Measurements from ENCODE around the gene D2HGDH. TPM values are rescaled to one million over a fixed set of nuclear protein-coding genes. Genes with fewer than 3 reads are reported as not detected.

The D2HGDH gene
- total and polyA plus RNA-seq, 2 of the 8 experiments (the other 6 are each of a cell fraction or from before 2014, with no cell fraction given): 3.4 to 8.1 TPM

- TF ChIP-seq RXRA (IDR thresholded peaks at IDR 0.05; ENCODE audit: insufficient read depth, low read depth, low read length): no peak
- peak in 1 of 3 experiments; percentile 19; a peak in 1 of 4 replicates for TF ChIP-seq CTCF (IDR thresholded peaks at IDR 0.05; ENCODE audit: control extremely low read depth in 1 of 3, insufficient read depth in 1 of 3, low read depth in 1 of 3, low read length in 3 of 3)
- peak; percentile 39 to 54; a peak in 3 of 4 replicates for TF ChIP-seq RAD21 (IDR thresholded peaks at IDR 0.05 in 1 of 2, conservative IDR thresholded peaks at IDR 0.05 in 1 of 2; ENCODE audit: low read depth in 2 of 2, low read length in 2 of 2)
- ChIA-PET CTCF (ENCODE audit: partially characterized antibody) (interaction anchor here (0.8 to 2.0 kb wide), 5 partner anchors 8 to 114 kb away, joined by 3 to 11 read pairs (median 5); partner anchors contain the start of gene D2HGDH), POLR2A (ENCODE audit: partially characterized antibody) (interaction anchor here (1.0 to 1.1 kb wide), 2 partner anchors 12 to 63 kb away, joined by 3 to 5 read pairs; partner anchors contain the start of genes GAL3ST2 and ING5)
- H2AFZ ChIP-seq (ENCODE audit: low read length): no peak overlapping the region
- no peak overlapping the region for H3K4me3 ChIP-seq (ENCODE audit: extremely low read depth in 1 of 4, insufficient read depth in 2 of 4, low read depth in 3 of 4, low read length in 4 of 4)
- H3K36me3 ChIP-seq (ENCODE audit: control insufficient read depth in 2 of 4, insufficient read depth in 4 of 4, low read length in 3 of 4): no peaks in the 10 kb centered on the region
- no peak overlapping the region; the same call in 1 of the 2 replicates for H2BK15ac ChIP-seq (ENCODE audit: low read length)
- no peak overlapping the region for H3K56ac ChIP-seq (replicated peaks; ENCODE audit: insufficient read length, low read depth, low read length)
- no peak overlapping the region for H3K14ac ChIP-seq (ENCODE audit: insufficient read length)
- no peak overlapping the region for H4K5ac ChIP-seq (ENCODE audit: insufficient read length, low read depth, low read length)
- peaks cover 0 to 2% of the 10 kb centered on the region in 2 experiments for H4K20me1 ChIP-seq (replicated peaks in 1 of 2; ENCODE audit: control insufficient read depth in 1 of 2, insufficient read depth in 2 of 2, low read length in 2 of 2)
- no peak overlapping the region for H4K91ac ChIP-seq (replicated peaks; ENCODE audit: insufficient read length, low read length)
- DNase-seq (ENCODE audit: low read depth in 1 of 2, low spot score in 2 of 2) (peak in 1 of 2 experiments; percentile 57), FAIRE-seq (no peak)
- no peak overlapping the region for H2BK12ac ChIP-seq (ENCODE audit: low read depth, low read length)
- no peak overlapping the region for H3K23ac ChIP-seq (ENCODE audit: insufficient read length)
- H2BK20ac ChIP-seq (ENCODE audit: low read length): no peak overlapping the region
- H3K18ac ChIP-seq (ENCODE audit: extremely low read depth, low read length): peak overlapping the region; percentile 75
- no peaks in the 10 kb centered on the region; the same call in 1 of the 2 replicates for H3K79me1 ChIP-seq (ENCODE audit: low read depth, low read length)
- no peaks in the 10 kb centered on the region for H3K79me2 ChIP-seq (ENCODE audit: control insufficient read depth in 1 of 2, insufficient read depth in 2 of 2, low read length in 2 of 2)
- H2BK120ac ChIP-seq (replicated peaks; ENCODE audit: low read depth, low read length): no peak overlapping the region
- peak overlapping the region; percentile 11; the same call in 1 of the 2 replicates for H4K8ac ChIP-seq (ENCODE audit: extremely low read depth, insufficient read depth, low read length)
- H3K4me1 ChIP-seq (replicated peaks in 1 of 4; ENCODE audit: control insufficient read depth in 3 of 4, insufficient read depth in 4 of 4, low read length in 3 of 4): peaks cover 0 to 9% (median 2%) of the 10 kb centered on the region in 4 experiments; a peak in 3 of 7 replicates
- no peaks in the 10 kb centered on the region for H3K27me3 ChIP-seq (replicated peaks in 1 of 4; ENCODE audit: control insufficient read depth in 3 of 4, extremely low read depth in 1 of 4, insufficient read depth in 3 of 4, low read length in 3 of 4)
- H3K4ac ChIP-seq (replicated peaks; ENCODE audit: insufficient read length, low read depth, low read length): no peak overlapping the region
- no peak overlapping the region; a peak in 1 of 4 replicates for H3K4me2 ChIP-seq (ENCODE audit: insufficient read depth in 1 of 2, low read depth in 2 of 2, low read length in 2 of 2)
- no peak overlapping the region for H3K27ac ChIP-seq (ENCODE audit: low read depth, low read length)
- H3K9ac ChIP-seq (replicated peaks in 1 of 4; ENCODE audit: extremely low read depth in 1 of 4, low read depth in 3 of 4, low read length in 3 of 4): no peak overlapping the region
- H2BK5ac ChIP-seq (ENCODE audit: low read depth, low read length): no peak overlapping the region
- peaks cover 6 to 8% of the 10 kb centered on the region in 2 experiments; a peak in 3 of 4 replicates for H3K9me3 ChIP-seq (ENCODE audit: insufficient read depth in 2 of 2, low read depth in 1 of 2, low read length in 1 of 2)
- no peaks in the 10 kb centered on the region for H3K23me2 ChIP-seq (ENCODE audit: low read depth, low read length)
- H2AK5ac ChIP-seq (ENCODE audit: low read depth, low read length): no peak overlapping the region
- 80% methylated on average over 27 of the region's 27 CpGs; no CpG with 5 or more reads in 1 of the 2 experiments for WGBS, 2 experiments (ENCODE audit: extremely low coverage in 1 of 2, insufficient coverage in 1 of 2, insufficient read length in 1 of 2, insufficient replicate concordance in 2 of 2, low coverage in 1 of 2, low lambda C conversion rate in 2 of 2, missing lambda C conversion rate in 1 of 2)
These were observed 30.1 kb downstream of the D2HGDH start for GRCh38 chr2:241764275-241765241.
